ENCODE measurements around the gene TMEM178B. TPM values are rescaled to one million over a fixed set of nuclear protein-coding genes. Genes with fewer than 3 reads are reported as not detected.

Gene TMEM178B
- polyA plus RNA-seq, 1 donor from 2014 or later: 40.7 TPM

GRCh38 chr7:141418066-141418465, 344.2 kb downstream of the TMEM178B start:
- Histone ChIP-seq H3K27ac (ENCODE audit: low read length) (no peak overlapping the region), H3K9me3 (ENCODE audit: low read length) (no peaks in the 10 kb centered on the region), H3K9me2 (ENCODE audit: insufficient read depth, low read length) (no peaks in the 10 kb centered on the region), H3K79me2 (replicated peaks; ENCODE audit: insufficient read depth, low read length) (peaks cover 6% of the 10 kb centered on the region), H3K4me2 (ENCODE audit: low read length) (no peak overlapping the region), H3K27me3 (ENCODE audit: insufficient read depth, low read depth, low read length) (no peaks in the 10 kb centered on the region), H4K20me1 (ENCODE audit: insufficient read depth) (no peaks in the 10 kb centered on the region), H2AFZ (ENCODE audit: low read depth, low read length) (no peak overlapping the region), H3K4me3 (ENCODE audit: low read length) (no peak overlapping the region), H3F3A (ENCODE audit: insufficient read depth, low read length, poor library complexity, severe bottlenecking) (no peaks in the 10 kb centered on the region), H3K36me3 (ENCODE audit: insufficient read depth, low read length) (no peaks in the 10 kb centered on the region), H3K9ac (ENCODE audit: low read length) (no peak overlapping the region)
- TF ChIP-seq POLR2AphosphoS5 (IDR thresholded peaks at IDR 0.05) (no peak), REST (IDR thresholded peaks at IDR 0.05; ENCODE audit: borderline replicate concordance) (no peak), TAF1 (IDR thresholded peaks at IDR 0.05; ENCODE audit: low read depth) (no peak), SMC3 (conservative IDR thresholded peaks at IDR 0.05; ENCODE audit: poor library complexity) (no peak), MXI1 (conservative IDR thresholded peaks at IDR 0.05; ENCODE audit: poor library complexity, severe bottlenecking) (no peak), RAD21 (conservative IDR thresholded peaks at IDR 0.05) (no peak)

- no peak overlapping the region for H3K9ac ChIP-seq (ENCODE audit: low read length)
- H3K9me2 ChIP-seq (ENCODE audit: insufficient read depth, low read length): no peaks in the 10 kb centered on the region
- H3F3A ChIP-seq (ENCODE audit: insufficient read depth, low read length, poor library complexity, severe bottlenecking): no peaks in the 10 kb centered on the region
- TF ChIP-seq SMC3 (conservative IDR thresholded peaks at IDR 0.05; ENCODE audit: poor library complexity) (no peak), MXI1 (conservative IDR thresholded peaks at IDR 0.05; ENCODE audit: poor library complexity, severe bottlenecking) (no peak), POLR2AphosphoS5 (IDR thresholded peaks at IDR 0.05) (no peak), REST (IDR thresholded peaks at IDR 0.05; ENCODE audit: borderline replicate concordance) (no peak), EP300 (conservative IDR thresholded peaks at IDR 0.05; ENCODE audit: poor library complexity, severe bottlenecking) (no peak), CTCF (IDR thresholded peaks at IDR 0.05; ENCODE audit: poor library complexity, severe bottlenecking) (no peak), EZH2 (IDR thresholded peaks at IDR 0.05; ENCODE audit: borderline replicate concordance, insufficient read depth, low read length, poor library complexity, severe bottlenecking) (no peak)
- H3K27ac ChIP-seq (ENCODE audit: low read length): no peak overlapping the region
- no peaks in the 10 kb centered on the region for H3K79me2 ChIP-seq (replicated peaks; ENCODE audit: insufficient read depth, low read length)
- H3K4me3 ChIP-seq (ENCODE audit: low read length): no peak overlapping the region
- no peak overlapping the region for H3K4me2 ChIP-seq (ENCODE audit: low read length)
- no peaks in the 10 kb centered on the region for H4K20me1 ChIP-seq (ENCODE audit: insufficient read depth)
- H3K36me3 ChIP-seq (ENCODE audit: insufficient read depth, low read length): no peaks in the 10 kb centered on the region
- H2AFZ ChIP-seq (ENCODE audit: low read depth, low read length): no peak overlapping the region
- H3K27me3 ChIP-seq (ENCODE audit: insufficient read depth, low read depth, low read length): no peaks in the 10 kb centered on the region
- no peaks in the 10 kb centered on the region for H3K9me3 ChIP-seq (ENCODE audit: low read length)
These were observed 347.4 kb downstream of the TMEM178B start for GRCh38 chr7:141421306-141421705.

Measured in neural cell (in vitro differentiated cells).